ENCODE measurements around the gene TRIML2.

DNA sequence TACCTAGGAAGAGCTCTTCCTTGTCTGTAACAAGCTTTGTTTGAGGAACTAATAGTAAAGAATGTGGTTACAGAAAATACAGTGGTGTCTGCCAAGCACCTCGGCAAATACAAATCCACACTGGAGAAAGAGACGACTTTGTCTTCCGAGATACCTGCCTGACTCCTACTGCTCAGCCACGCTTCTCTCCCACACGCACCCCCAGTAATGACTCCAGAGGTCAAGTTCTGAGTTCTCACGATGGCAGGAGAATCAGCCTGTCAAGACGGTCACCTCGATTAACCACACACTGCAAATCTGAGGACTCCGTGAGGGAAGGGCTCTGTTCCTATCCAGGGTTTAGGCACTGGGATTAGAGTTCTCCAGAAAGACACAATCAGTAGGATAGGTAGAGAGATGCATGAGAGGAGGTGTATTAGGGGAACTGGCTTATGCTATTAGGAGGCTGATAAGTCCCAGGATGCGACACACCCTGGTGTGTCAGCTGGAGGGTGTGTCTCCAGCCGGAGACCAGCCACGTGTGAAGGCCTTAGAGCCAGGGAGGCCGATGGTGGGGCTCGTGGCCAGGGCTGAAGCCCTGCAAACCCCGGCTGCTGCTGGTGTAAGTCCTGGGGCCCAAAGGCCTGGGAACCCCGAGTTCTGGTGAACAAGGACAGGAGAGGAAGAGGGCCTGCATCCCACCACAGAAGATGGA lies 8.4 kb upstream of the TRIML2 start:
- TF ChIP-seq, protein P1, sequence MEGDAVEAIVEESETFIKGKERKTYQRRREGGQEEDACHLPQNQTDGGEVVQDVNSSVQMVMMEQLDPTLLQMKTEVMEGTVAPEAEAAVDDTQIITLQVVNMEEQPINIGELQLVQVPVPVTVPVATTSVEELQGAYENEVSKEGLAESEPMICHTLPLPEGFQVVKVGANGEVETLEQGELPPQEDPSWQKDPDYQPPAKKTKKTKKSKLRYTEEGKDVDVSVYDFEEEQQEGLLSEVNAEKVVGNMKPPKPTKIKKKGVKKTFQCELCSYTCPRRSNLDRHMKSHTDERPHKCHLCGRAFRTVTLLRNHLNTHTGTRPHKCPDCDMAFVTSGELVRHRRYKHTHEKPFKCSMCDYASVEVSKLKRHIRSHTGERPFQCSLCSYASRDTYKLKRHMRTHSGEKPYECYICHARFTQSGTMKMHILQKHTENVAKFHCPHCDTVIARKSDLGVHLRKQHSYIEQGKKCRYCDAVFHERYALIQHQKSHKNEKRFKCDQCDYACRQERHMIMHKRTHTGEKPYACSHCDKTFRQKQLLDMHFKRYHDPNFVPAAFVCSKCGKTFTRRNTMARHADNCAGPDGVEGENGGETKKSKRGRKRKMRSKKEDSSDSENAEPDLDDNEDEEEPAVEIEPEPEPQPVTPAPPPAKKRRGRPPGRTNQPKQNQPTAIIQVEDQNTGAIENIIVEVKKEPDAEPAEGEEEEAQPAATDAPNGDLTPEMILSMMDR (IDR thresholded peaks at IDR 0.05; ENCODE audit: poor library complexity, severe bottlenecking): no peak
- no peak for TF ChIP-seq TAF1 (IDR thresholded peaks at IDR 0.05; ENCODE audit: low read depth)
- TF ChIP-seq MXI1 (conservative IDR thresholded peaks at IDR 0.05; ENCODE audit: poor library complexity, severe bottlenecking): no peak
- TF ChIP-seq RAD21 (conservative IDR thresholded peaks at IDR 0.05): no peak
- TF ChIP-seq EZH2 (IDR thresholded peaks at IDR 0.05; ENCODE audit: borderline replicate concordance, insufficient read depth, low read length, poor library complexity, severe bottlenecking): no peak
- no peak for TF ChIP-seq POLR2AphosphoS5 (IDR thresholded peaks at IDR 0.05)
- TF ChIP-seq, protein P2, sequence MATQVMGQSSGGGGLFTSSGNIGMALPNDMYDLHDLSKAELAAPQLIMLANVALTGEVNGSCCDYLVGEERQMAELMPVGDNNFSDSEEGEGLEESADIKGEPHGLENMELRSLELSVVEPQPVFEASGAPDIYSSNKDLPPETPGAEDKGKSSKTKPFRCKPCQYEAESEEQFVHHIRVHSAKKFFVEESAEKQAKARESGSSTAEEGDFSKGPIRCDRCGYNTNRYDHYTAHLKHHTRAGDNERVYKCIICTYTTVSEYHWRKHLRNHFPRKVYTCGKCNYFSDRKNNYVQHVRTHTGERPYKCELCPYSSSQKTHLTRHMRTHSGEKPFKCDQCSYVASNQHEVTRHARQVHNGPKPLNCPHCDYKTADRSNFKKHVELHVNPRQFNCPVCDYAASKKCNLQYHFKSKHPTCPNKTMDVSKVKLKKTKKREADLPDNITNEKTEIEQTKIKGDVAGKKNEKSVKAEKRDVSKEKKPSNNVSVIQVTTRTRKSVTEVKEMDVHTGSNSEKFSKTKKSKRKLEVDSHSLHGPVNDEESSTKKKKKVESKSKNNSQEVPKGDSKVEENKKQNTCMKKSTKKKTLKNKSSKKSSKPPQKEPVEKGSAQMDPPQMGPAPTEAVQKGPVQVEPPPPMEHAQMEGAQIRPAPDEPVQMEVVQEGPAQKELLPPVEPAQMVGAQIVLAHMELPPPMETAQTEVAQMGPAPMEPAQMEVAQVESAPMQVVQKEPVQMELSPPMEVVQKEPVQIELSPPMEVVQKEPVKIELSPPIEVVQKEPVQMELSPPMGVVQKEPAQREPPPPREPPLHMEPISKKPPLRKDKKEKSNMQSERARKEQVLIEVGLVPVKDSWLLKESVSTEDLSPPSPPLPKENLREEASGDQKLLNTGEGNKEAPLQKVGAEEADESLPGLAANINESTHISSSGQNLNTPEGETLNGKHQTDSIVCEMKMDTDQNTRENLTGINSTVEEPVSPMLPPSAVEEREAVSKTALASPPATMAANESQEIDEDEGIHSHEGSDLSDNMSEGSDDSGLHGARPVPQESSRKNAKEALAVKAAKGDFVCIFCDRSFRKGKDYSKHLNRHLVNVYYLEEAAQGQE (IDR thresholded peaks at IDR 0.05; ENCODE audit: borderline replicate concordance): no peak
- no peak for TF ChIP-seq EP300 (conservative IDR thresholded peaks at IDR 0.05; ENCODE audit: poor library complexity, severe bottlenecking)
- no peak for TF ChIP-seq SMC3 (conservative IDR thresholded peaks at IDR 0.05; ENCODE audit: poor library complexity)

All from neural cell (in vitro differentiated cells).